HCT116 (cell line): Measurements from ENCODE around the gene ANGPTL8. TPM values are rescaled to one million over a fixed set of nuclear protein-coding genes. Genes with fewer than 3 reads are reported as not detected.

ENCODE experiments used
- ATAC-seq: fragments of 200-7000 bp; cut with Tn5 transposase; 2 replicates; pipeline ENCODE4 v1.9.1; 2020; ENCODE audit warnings: mild to moderate bottlenecking, moderate library complexity
- BruUV-seq: library from RNA; stranded (reverse); fragments of 400-500 nt; replicated peaks from 2 replicates; lab custom pipeline; 2021; lab: Mats Ljungman, UMichigan
- CTCF ChIA-PET: fragments of 300-600 bp; sonication (Branson Sonifier 250); formaldehyde crosslinking; loops from one replicate; lab custom pipeline; 2021; ENCODE audit warnings: antibody characterized with exemption; lab: Charles Lee
- POLR2A ChIA-PET: fragments of 300-600, 350-600 bp; sonication (Branson Sonifier 250); formaldehyde crosslinking; loops from one replicate; lab custom pipeline; 2021; ENCODE audit warnings: antibody characterized with exemption; lab: Charles Lee
- RAD21 ChIA-PET, 2 experiments: fragments of 300-600 bp; sonication (Branson Sonifier 250); formaldehyde crosslinking; loops; one replicate each; lab custom pipeline; 2023; ENCODE audit warnings: low total read pairs in 2 of 2; ENCODE audit not compliant: uncharacterized antibody in 2 of 2, unreplicated experiment in 2 of 2, low non-redundant PET in 1 of 2; lab: Charles Lee
- DNase-seq: peaks from one replicate; pipeline ENCODE4 v3.0.0-alpha.2; 2010; ENCODE audit warnings: low read depth, low spot score
- H2AFZ ChIP-seq: fragments of 200-600 bp; shearing (Covaris generic), sonication (generic); 2 replicates; pipeline ENCODE4 v1.6.1; 2017; ENCODE audit warnings: low read depth, mixed run types, mixed read lengths, antibody characterized with exemption, low read length; ENCODE audit not compliant: poor library complexity, severe bottlenecking
- H3K27ac ChIP-seq: 2 replicates; pipeline ENCODE4 v1.5.1; 2012; ENCODE audit warnings: low read depth, low read length
- H3K27me3 ChIP-seq: fragments of 200-600 bp; sonication (generic); 2 replicates; pipeline ENCODE4 v1.6.1; 2016; ENCODE audit warnings: mixed run types, low read length, mixed read lengths; ENCODE audit not compliant: insufficient read depth
- H3K36me3 ChIP-seq, 2 experiments: fragments of 200-500 bp in 1 of 2; fragments of 200-600 bp in 1 of 2; sonication (Bioruptor generic) in 1 of 2; sonication (generic) in 1 of 2; 2 replicates each; pipeline versions ENCODE4 v1.5.1 to v1.6.1; 2014 to 2016; ENCODE audit warnings: low read length in 2 of 2, inconsistent platforms in 1 of 2, mixed read lengths in 1 of 2, mixed run types in 1 of 2; ENCODE audit not compliant: insufficient read depth in 2 of 2, control insufficient read depth in 1 of 2
- H3K4me1 ChIP-seq, 2 experiments: fragments of 200-600 bp in 1 of 2; sonication (generic) in 1 of 2; 2 replicates each; pipeline versions ENCODE4 v1.5.1 to v1.6.1; 2012 to 2017; ENCODE audit warnings: low read length in 2 of 2, inconsistent platforms in 1 of 2, mild to moderate bottlenecking in 1 of 2, mixed read lengths in 1 of 2, mixed run types in 1 of 2, moderate library complexity in 1 of 2; ENCODE audit not compliant: insufficient read depth in 2 of 2, control insufficient read depth in 1 of 2
- H3K4me2 ChIP-seq: fragments of 200-600 bp; sonication (generic); 2 replicates; pipeline ENCODE4 v1.6.1; 2017; ENCODE audit warnings: mixed run types, low read length, mixed read lengths
- H3K4me3 ChIP-seq, 2 experiments: fragments of 200-600 bp in 1 of 2; sonication (generic) in 1 of 2; replicated peaks in 1 of 2; 2 replicates each; pipeline ENCODE4 v1.5.1; 2011 to 2016; ENCODE audit warnings: low read length in 2 of 2, control low read depth in 1 of 2, low read depth in 1 of 2, mild to moderate bottlenecking in 1 of 2, mixed read lengths in 1 of 2, mixed run types in 1 of 2
- H3K79me2 ChIP-seq: fragments of 200-600 bp; sonication (generic); 2 replicates; pipeline ENCODE4 v1.6.1; 2017; ENCODE audit warnings: mild to moderate bottlenecking, mixed run types, low read length, moderate library complexity, mixed read lengths; ENCODE audit not compliant: insufficient read depth
- H3K9ac ChIP-seq: fragments of 200-600 bp; sonication (generic); 2 replicates; pipeline ENCODE4 v1.6.1; 2016; ENCODE audit warnings: low read length, mixed read lengths
- H3K9me2 ChIP-seq: fragments of 200-600 bp; sonication (generic), shearing (Covaris generic); 2 replicates; pipeline ENCODE4 v1.6.1; 2017; ENCODE audit warnings: mixed run types, mild to moderate bottlenecking, moderate library complexity; ENCODE audit not compliant: insufficient read depth
- H3K9me3 ChIP-seq, 2 experiments: fragments of 200-500 bp in 1 of 2; fragments of 200-600 bp in 1 of 2; sonication (Bioruptor generic) in 1 of 2; sonication (generic) in 1 of 2; 2 replicates each; pipeline ENCODE4 v1.6.1; 2014 to 2017; ENCODE audit warnings: low read length in 2 of 2, mixed read lengths in 2 of 2, inconsistent platforms in 1 of 2, low read depth in 1 of 2, mild to moderate bottlenecking in 1 of 2, mixed run types in 1 of 2, moderate library complexity in 1 of 2; ENCODE audit not compliant: control insufficient read depth in 1 of 2, insufficient read depth in 1 of 2
- H4K20me1 ChIP-seq: fragments of 200-600 bp; sonication (generic), shearing (Covaris generic); 2 replicates; pipeline ENCODE4 v1.6.1; 2017; ENCODE audit warnings: mixed run types, mild to moderate bottlenecking, moderate library complexity; ENCODE audit not compliant: insufficient read depth
- CBX3 ChIP-seq: IDR thresholded peaks from 2 replicates; pipeline ENCODE4 v1.6.1; 2012; ENCODE audit warnings: low read depth
- CEBPB ChIP-seq: IDR thresholded peaks from 2 replicates; pipeline ENCODE4 v1.6.1; 2012; ENCODE audit warnings: low read depth
- ELF1 ChIP-seq: IDR thresholded peaks from 2 replicates; pipeline ENCODE4 v1.6.1; 2012; ENCODE audit warnings: low read depth, borderline replicate concordance
- EZH2 ChIP-seq: fragments of 200-600 bp; sonication (generic); IDR thresholded peaks from 2 replicates; pipeline ENCODE4 v1.6.1; 2017; ENCODE audit warnings: antibody characterized with exemption, mixed run types
- EZH2phosphoT487 ChIP-seq: fragments of 200-600 bp; IDR thresholded peaks from 2 replicates; pipeline ENCODE4 v1.6.1; 2018; ENCODE audit warnings: antibody characterized with exemption, borderline replicate concordance
- FOSL1 ChIP-seq: IDR thresholded peaks from 2 replicates; pipeline ENCODE4 v1.6.1; 2012; ENCODE audit warnings: low read depth
- POLR2A ChIP-seq: IDR thresholded peaks from 2 replicates; pipeline ENCODE4 v1.7.0; 2011; ENCODE audit warnings: borderline replicate concordance; ENCODE audit not compliant: insufficient read depth, insufficient read length; ENCODE audit errors: extremely low read depth
- POLR2AphosphoS5 ChIP-seq: IDR thresholded peaks from 2 replicates; pipeline ENCODE4 v1.6.1; 2011; ENCODE audit warnings: mild to moderate bottlenecking, low read depth, low read length, moderate library complexity
- RAD21 ChIP-seq: IDR thresholded peaks from 2 replicates; pipeline ENCODE4 v1.6.1; 2012; ENCODE audit warnings: low read depth, mild to moderate bottlenecking
- SP1 ChIP-seq: IDR thresholded peaks from 2 replicates; pipeline ENCODE4 v1.6.1; 2012; ENCODE audit warnings: low read depth
- SRF ChIP-seq: IDR thresholded peaks from 2 replicates; pipeline ENCODE4 v1.6.1; 2012; ENCODE audit warnings: low read depth
- TCF7L2 ChIP-seq: IDR thresholded peaks from 2 replicates; pipeline ENCODE4 v1.7.0; 2011; ENCODE audit warnings: borderline replicate concordance, inconsistent platforms; ENCODE audit not compliant: insufficient read depth, insufficient read length; ENCODE audit errors: extremely low read depth
- YY1 ChIP-seq: IDR thresholded peaks from 2 replicates; pipeline ENCODE4 v1.6.1; 2011; ENCODE audit warnings: low read length, low read depth, moderate library complexity, mild to moderate bottlenecking; ENCODE audit not compliant: insufficient replicate concordance; ENCODE audit errors: extremely low read depth
- ZFX ChIP-seq: fragments of 450-650 bp; IDR thresholded peaks from 2 replicates; pipeline ENCODE4 v1.6.1; 2017
- ZNF274 ChIP-seq: fragments of 200-500 bp; sonication (Bioruptor generic); IDR thresholded peaks from 2 replicates; pipeline ENCODE4 v1.6.1; 2014; ENCODE audit warnings: mild to moderate bottlenecking, low read depth, low read length, inconsistent platforms
- intact Hi-C: fragments of 100-400 bp; cut with micrococcal nuclease; formaldehyde crosslinking; loops from 2 replicates; pipeline ENCODE4 v1.10.0; 2022
- total RNA-seq: library from RNA; stranded (reverse); gene quantifications from one replicate; pipeline ENCODE4 v1.2.1, GENCODE V29; 2021; ENCODE audit not compliant: unreplicated experiment
- TF ChIP-seq, protein P1 (sequence below), 3 experiments: fragments of 200-600 bp in 1 of 3; sonication (generic) in 1 of 3; IDR thresholded peaks in 2 of 3; conservative IDR thresholded peaks in 1 of 3; 2 replicates each; pipeline ENCODE4 v1.5.1; 2012 to 2017; ENCODE audit warnings: low read depth in 2 of 3, low read length in 2 of 3, antibody characterized with exemption in 1 of 3, borderline replicate concordance in 1 of 3, control low read depth in 1 of 3, mild to moderate bottlenecking in 1 of 3, mixed read lengths in 1 of 3, mixed run types in 1 of 3, moderate library complexity in 1 of 3; ENCODE audit not compliant: insufficient read depth in 1 of 3
- TF ChIP-seq, protein P2 (sequence below): IDR thresholded peaks from 2 replicates; pipeline ENCODE4 v1.6.1; 2012
- TF ChIP-seq, protein P3 (sequence below): IDR thresholded peaks from 2 replicates; pipeline ENCODE4 v1.6.1; 2012
- TF ChIP-seq, protein P4 (sequence below): IDR thresholded peaks from 2 replicates; pipeline ENCODE4 v1.6.1; 2012; ENCODE audit warnings: low read depth

Gene ANGPTL8
- total RNA-seq, 1 experiment from 2014 or later = not detected

DNA sequence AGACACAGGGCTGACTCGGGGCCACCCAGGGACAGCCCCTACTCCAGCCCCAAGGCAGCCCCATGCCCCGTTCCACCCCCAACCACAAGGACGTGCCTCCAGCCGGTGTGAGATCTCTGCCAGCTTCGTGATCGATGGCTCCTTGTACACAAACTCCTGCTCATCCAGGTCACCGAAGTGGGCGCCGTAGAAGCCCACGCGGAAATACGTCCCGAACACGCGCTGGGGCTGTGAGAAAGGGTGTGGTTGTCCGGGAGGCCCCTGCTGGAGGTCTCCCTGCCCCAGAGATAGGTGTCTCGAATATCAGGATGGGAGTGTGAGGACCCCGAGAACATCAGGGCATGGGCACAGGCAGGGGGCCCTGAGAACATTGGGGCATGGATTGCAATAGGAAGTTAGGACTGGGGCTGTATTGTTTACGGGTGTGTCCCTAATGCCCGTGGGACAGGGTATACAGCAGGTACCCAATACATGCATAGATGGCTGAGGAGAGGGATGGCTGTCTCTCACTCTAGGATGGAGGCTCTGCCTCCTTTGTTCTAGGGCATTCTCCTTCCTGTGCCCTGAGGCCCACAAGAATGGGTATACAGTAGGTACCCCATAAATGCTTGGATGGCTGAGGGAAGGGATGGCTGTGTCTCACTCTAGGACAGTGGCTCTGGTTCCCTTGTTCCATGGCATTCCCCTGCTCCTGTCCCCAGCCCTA lies 36.8 kb upstream of the ANGPTL8 start:
- BruUV-seq = no TSS peak
- Histone ChIP-seq H3K9ac (no peak overlapping the region), H3K4me3 (no peak overlapping the region), H3K27me3 (no peaks in the 10 kb centered on the region), H3K79me2 (no peaks in the 10 kb centered on the region), H3K36me3 (peaks cover 0 to 3% of the 10 kb centered on the region in 2 experiments; a peak in 1 of 4 replicates), H3K9me3 (no peaks in the 10 kb centered on the region), H3K9me2 (no peaks in the 10 kb centered on the region), H3K4me2 (no peak overlapping the region), H3K4me1 (peaks cover 19 to 28% of the 10 kb centered on the region in 2 experiments), H2AFZ (no peak overlapping the region), H3K27ac (no peak overlapping the region), H4K20me1 (no peaks in the 10 kb centered on the region)
- CTCF ChIA-PET = interaction anchor here (1.0 to 1.8 kb wide), 3 partner anchors 65 to 266 kb away, joined by 3 to 4 read pairs (median 3); no protein-coding TSS in a partner anchor
- RAD21 ChIA-PET = interaction anchor here in 1 of 2 experiments (0.5 kb wide), 1 partner anchor 77 kb away, joined by 4 read pairs; no protein-coding TSS in a partner anchor
- POLR2A ChIA-PET = no interaction called here
- intact Hi-C loops = loop anchor here (5.0 kb wide), 1 partner anchor 265 kb away; no protein-coding TSS in a partner anchor
- DNase-seq (no peak), ATAC-seq (no peak)
- TF ChIP-seq ELF1 (no peak), YY1 (no peak), ZNF274 (no peak), SRF (no peak), TCF7L2 (no peak), EZH2 (no peak), EZH2phosphoT487 (no peak), CEBPB (no peak), RAD21 (no peak), SP1 (no peak), FOSL1 (no peak), POLR2AphosphoS5 (no peak), ZFX (no peak), CBX3 (no peak), POLR2A (no peak)
- TF ChIP-seq, protein P1, sequence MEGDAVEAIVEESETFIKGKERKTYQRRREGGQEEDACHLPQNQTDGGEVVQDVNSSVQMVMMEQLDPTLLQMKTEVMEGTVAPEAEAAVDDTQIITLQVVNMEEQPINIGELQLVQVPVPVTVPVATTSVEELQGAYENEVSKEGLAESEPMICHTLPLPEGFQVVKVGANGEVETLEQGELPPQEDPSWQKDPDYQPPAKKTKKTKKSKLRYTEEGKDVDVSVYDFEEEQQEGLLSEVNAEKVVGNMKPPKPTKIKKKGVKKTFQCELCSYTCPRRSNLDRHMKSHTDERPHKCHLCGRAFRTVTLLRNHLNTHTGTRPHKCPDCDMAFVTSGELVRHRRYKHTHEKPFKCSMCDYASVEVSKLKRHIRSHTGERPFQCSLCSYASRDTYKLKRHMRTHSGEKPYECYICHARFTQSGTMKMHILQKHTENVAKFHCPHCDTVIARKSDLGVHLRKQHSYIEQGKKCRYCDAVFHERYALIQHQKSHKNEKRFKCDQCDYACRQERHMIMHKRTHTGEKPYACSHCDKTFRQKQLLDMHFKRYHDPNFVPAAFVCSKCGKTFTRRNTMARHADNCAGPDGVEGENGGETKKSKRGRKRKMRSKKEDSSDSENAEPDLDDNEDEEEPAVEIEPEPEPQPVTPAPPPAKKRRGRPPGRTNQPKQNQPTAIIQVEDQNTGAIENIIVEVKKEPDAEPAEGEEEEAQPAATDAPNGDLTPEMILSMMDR (IDR thresholded peaks at IDR 0.05 in 2 of 3, conservative IDR thresholded peaks at IDR 0.05 in 1 of 3; ENCODE audit: borderline replicate concordance in 1 of 3, insufficient read depth in 1 of 3, low read depth in 2 of 3, low read length in 2 of 3) = no peak
- TF ChIP-seq, protein P2, sequence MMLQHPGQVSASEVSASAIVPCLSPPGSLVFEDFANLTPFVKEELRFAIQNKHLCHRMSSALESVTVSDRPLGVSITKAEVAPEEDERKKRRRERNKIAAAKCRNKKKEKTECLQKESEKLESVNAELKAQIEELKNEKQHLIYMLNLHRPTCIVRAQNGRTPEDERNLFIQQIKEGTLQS = no peak
- TF ChIP-seq, protein P3, sequence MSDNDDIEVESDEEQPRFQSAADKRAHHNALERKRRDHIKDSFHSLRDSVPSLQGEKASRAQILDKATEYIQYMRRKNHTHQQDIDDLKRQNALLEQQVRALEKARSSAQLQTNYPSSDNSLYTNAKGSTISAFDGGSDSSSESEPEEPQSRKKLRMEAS = no peak
- TF ChIP-seq, protein P4, sequence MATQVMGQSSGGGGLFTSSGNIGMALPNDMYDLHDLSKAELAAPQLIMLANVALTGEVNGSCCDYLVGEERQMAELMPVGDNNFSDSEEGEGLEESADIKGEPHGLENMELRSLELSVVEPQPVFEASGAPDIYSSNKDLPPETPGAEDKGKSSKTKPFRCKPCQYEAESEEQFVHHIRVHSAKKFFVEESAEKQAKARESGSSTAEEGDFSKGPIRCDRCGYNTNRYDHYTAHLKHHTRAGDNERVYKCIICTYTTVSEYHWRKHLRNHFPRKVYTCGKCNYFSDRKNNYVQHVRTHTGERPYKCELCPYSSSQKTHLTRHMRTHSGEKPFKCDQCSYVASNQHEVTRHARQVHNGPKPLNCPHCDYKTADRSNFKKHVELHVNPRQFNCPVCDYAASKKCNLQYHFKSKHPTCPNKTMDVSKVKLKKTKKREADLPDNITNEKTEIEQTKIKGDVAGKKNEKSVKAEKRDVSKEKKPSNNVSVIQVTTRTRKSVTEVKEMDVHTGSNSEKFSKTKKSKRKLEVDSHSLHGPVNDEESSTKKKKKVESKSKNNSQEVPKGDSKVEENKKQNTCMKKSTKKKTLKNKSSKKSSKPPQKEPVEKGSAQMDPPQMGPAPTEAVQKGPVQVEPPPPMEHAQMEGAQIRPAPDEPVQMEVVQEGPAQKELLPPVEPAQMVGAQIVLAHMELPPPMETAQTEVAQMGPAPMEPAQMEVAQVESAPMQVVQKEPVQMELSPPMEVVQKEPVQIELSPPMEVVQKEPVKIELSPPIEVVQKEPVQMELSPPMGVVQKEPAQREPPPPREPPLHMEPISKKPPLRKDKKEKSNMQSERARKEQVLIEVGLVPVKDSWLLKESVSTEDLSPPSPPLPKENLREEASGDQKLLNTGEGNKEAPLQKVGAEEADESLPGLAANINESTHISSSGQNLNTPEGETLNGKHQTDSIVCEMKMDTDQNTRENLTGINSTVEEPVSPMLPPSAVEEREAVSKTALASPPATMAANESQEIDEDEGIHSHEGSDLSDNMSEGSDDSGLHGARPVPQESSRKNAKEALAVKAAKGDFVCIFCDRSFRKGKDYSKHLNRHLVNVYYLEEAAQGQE = no peak
